H1 (cell line): ENCODE data around the gene CCDC106. TPM values are rescaled to one million over a fixed set of nuclear protein-coding genes. Genes with fewer than 3 reads are reported as not detected.

Experiments
- EGR1 ChIP-seq: IDR thresholded peaks from 2 replicates; pipeline ENCODE4 v1.6.1; 2011; ENCODE audit warnings: low read depth, low read length, borderline replicate concordance
- GABPA ChIP-seq: IDR thresholded peaks from 2 replicates; pipeline ENCODE4 v1.6.1; 2011; ENCODE audit warnings: mild to moderate bottlenecking, low read length, moderate library complexity, borderline replicate concordance; ENCODE audit not compliant: insufficient read depth
- MAFK ChIP-seq: IDR thresholded peaks from 2 replicates; pipeline ENCODE4 v1.6.1; 2012; ENCODE audit warnings: low read depth, mild to moderate bottlenecking, improper control_type of control experiment, low read length
- SAP30 ChIP-seq: fragments of 300-600 bp; sonication (generic); IDR thresholded peaks from 2 replicates; pipeline ENCODE4 v1.7.1; 2012; ENCODE audit warnings: low read length, moderate library complexity, mild to moderate bottlenecking, inconsistent platforms; ENCODE audit not compliant: insufficient read depth, insufficient replicate concordance
- polyA plus RNA-seq, 7 experiments: library from polyadenylated mRNA; depleted of rRNA in 3 of 7; stranded (reverse) in 5 of 7; unstranded in 2 of 7; fragments of >200 nt in 5 of 7; fragments of 200-250 nt in 2 of 7; gene quantifications; 1 replicate in 5 of 7; 2 replicates in 1 of 7; 4 replicates in 1 of 7; pipeline versions ENCODE4 v1.2.1 to v1.2.3, GENCODE V29; 2011 to 2013; ENCODE audit warnings: missing spikeins in 2 of 7, mixed read lengths in 2 of 7
- total RNA-seq: library from RNA; stranded (reverse); fragmentation: NEBNext Ultra II Directional; extraction: Animal tissue kit (Norgen Biotek cat#: 25700); gene quantifications from 2 replicates; pipeline ENCODE4 v1.2.1, GENCODE V29; 2021
- TF ChIP-seq, protein P1 (sequence below): fragments of 300-600 bp; sonication (generic); IDR thresholded peaks from 2 replicates; pipeline ENCODE4 v1.7.1; 2012; ENCODE audit warnings: low read length, moderate library complexity, mild to moderate bottlenecking, inconsistent platforms; ENCODE audit not compliant: insufficient replicate concordance

Gene CCDC106
- total and polyA plus RNA-seq, 2 of the 8 experiments (the other 6 are each of a cell fraction or from before 2014, with no cell fraction given), result 12.0 to 20.1 TPM

DNA sequence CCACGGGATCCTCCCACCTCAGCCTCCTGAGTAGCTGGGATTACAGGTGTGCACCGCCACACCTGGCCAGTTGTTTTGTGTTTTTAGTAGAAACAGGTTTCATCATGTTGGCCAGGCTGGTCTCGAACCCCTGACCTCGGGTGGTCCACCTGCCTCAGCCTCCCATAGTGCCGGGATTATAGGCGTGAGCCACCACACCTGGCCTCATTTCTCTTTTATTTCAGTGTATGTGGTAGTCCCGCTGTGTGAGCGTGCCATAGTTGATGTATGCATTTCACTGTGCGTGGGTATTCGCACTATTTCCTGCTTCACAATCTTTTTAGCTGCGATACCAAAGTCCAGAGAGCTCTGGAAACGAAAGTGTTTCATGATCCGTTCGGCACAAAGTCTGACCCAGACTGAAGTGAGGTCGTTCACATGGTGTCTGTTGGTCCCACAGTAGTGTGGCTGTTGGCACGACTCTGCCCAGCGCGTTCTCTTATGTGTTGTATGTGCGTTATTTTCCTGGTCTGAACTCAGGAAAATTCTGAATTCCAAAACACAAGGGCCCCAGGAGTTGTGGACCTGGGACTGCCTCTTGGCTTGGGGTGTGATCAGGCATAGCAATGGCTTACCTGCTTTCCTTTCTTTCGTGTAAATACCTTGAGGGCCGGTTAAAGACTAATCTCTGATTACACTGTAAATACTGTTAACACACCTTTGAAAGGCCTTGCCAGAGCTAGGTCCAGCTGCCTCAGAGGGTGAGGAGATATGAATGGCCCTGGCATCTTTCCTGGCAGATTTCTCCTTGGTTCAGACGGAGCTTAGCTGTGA, 35.6 kb downstream of the CCDC106 start (continued):
- TF ChIP-seq, protein P1, sequence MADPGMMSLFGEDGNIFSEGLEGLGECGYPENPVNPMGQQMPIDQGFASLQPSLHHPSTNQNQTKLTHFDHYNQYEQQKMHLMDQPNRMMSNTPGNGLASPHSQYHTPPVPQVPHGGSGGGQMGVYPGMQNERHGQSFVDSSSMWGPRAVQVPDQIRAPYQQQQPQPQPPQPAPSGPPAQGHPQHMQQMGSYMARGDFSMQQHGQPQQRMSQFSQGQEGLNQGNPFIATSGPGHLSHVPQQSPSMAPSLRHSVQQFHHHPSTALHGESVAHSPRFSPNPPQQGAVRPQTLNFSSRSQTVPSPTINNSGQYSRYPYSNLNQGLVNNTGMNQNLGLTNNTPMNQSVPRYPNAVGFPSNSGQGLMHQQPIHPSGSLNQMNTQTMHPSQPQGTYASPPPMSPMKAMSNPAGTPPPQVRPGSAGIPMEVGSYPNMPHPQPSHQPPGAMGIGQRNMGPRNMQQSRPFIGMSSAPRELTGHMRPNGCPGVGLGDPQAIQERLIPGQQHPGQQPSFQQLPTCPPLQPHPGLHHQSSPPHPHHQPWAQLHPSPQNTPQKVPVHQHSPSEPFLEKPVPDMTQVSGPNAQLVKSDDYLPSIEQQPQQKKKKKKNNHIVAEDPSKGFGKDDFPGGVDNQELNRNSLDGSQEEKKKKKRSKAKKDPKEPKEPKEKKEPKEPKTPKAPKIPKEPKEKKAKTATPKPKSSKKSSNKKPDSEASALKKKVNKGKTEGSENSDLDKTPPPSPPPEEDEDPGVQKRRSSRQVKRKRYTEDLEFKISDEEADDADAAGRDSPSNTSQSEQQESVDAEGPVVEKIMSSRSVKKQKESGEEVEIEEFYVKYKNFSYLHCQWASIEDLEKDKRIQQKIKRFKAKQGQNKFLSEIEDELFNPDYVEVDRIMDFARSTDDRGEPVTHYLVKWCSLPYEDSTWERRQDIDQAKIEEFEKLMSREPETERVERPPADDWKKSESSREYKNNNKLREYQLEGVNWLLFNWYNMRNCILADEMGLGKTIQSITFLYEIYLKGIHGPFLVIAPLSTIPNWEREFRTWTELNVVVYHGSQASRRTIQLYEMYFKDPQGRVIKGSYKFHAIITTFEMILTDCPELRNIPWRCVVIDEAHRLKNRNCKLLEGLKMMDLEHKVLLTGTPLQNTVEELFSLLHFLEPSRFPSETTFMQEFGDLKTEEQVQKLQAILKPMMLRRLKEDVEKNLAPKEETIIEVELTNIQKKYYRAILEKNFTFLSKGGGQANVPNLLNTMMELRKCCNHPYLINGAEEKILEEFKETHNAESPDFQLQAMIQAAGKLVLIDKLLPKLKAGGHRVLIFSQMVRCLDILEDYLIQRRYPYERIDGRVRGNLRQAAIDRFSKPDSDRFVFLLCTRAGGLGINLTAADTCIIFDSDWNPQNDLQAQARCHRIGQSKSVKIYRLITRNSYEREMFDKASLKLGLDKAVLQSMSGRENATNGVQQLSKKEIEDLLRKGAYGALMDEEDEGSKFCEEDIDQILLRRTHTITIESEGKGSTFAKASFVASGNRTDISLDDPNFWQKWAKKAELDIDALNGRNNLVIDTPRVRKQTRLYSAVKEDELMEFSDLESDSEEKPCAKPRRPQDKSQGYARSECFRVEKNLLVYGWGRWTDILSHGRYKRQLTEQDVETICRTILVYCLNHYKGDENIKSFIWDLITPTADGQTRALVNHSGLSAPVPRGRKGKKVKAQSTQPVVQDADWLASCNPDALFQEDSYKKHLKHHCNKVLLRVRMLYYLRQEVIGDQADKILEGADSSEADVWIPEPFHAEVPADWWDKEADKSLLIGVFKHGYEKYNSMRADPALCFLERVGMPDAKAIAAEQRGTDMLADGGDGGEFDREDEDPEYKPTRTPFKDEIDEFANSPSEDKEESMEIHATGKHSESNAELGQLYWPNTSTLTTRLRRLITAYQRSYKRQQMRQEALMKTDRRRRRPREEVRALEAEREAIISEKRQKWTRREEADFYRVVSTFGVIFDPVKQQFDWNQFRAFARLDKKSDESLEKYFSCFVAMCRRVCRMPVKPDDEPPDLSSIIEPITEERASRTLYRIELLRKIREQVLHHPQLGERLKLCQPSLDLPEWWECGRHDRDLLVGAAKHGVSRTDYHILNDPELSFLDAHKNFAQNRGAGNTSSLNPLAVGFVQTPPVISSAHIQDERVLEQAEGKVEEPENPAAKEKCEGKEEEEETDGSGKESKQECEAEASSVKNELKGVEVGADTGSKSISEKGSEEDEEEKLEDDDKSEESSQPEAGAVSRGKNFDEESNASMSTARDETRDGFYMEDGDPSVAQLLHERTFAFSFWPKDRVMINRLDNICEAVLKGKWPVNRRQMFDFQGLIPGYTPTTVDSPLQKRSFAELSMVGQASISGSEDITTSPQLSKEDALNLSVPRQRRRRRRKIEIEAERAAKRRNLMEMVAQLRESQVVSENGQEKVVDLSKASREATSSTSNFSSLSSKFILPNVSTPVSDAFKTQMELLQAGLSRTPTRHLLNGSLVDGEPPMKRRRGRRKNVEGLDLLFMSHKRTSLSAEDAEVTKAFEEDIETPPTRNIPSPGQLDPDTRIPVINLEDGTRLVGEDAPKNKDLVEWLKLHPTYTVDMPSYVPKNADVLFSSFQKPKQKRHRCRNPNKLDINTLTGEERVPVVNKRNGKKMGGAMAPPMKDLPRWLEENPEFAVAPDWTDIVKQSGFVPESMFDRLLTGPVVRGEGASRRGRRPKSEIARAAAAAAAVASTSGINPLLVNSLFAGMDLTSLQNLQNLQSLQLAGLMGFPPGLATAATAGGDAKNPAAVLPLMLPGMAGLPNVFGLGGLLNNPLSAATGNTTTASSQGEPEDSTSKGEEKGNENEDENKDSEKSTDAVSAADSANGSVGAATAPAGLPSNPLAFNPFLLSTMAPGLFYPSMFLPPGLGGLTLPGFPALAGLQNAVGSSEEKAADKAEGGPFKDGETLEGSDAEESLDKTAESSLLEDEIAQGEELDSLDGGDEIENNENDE, result no peak
- no peak for TF ChIP-seq MAFK
- TF ChIP-seq SAP30, result no peak
- no peak for TF ChIP-seq GABPA
- TF ChIP-seq EGR1, result no peak
